ENCODE measurements around the gene TEKTIP1. TPM values are rescaled to one million over a fixed set of nuclear protein-coding genes. Genes with fewer than 3 reads are reported as not detected.

Gene TEKTIP1
- total RNA-seq, 1 donor from 2014 or later = not detected

GRCh38 chr19:3535981-3536380, 3.0 kb upstream of the TEKTIP1 start:
- TF ChIP-seq, protein P1, sequence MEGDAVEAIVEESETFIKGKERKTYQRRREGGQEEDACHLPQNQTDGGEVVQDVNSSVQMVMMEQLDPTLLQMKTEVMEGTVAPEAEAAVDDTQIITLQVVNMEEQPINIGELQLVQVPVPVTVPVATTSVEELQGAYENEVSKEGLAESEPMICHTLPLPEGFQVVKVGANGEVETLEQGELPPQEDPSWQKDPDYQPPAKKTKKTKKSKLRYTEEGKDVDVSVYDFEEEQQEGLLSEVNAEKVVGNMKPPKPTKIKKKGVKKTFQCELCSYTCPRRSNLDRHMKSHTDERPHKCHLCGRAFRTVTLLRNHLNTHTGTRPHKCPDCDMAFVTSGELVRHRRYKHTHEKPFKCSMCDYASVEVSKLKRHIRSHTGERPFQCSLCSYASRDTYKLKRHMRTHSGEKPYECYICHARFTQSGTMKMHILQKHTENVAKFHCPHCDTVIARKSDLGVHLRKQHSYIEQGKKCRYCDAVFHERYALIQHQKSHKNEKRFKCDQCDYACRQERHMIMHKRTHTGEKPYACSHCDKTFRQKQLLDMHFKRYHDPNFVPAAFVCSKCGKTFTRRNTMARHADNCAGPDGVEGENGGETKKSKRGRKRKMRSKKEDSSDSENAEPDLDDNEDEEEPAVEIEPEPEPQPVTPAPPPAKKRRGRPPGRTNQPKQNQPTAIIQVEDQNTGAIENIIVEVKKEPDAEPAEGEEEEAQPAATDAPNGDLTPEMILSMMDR (conservative IDR thresholded peaks at IDR 0.05; ENCODE audit: low read depth, low read length) = no peak
- DNase-seq (ENCODE audit: low read depth) = no peak
- no peak overlapping the region for H3K4me3 ChIP-seq (ENCODE audit: low read depth, low read length)

GRCh38 chr19:3536429-3537100, 2.4 kb upstream of the TEKTIP1 start:
- TF ChIP-seq, protein P1 (conservative IDR thresholded peaks at IDR 0.05; ENCODE audit: low read depth, low read length) = no peak
- no peak for DNase-seq (ENCODE audit: low read depth)
- H3K4me3 ChIP-seq (ENCODE audit: low read depth, low read length) = no peak overlapping the region

DNA sequence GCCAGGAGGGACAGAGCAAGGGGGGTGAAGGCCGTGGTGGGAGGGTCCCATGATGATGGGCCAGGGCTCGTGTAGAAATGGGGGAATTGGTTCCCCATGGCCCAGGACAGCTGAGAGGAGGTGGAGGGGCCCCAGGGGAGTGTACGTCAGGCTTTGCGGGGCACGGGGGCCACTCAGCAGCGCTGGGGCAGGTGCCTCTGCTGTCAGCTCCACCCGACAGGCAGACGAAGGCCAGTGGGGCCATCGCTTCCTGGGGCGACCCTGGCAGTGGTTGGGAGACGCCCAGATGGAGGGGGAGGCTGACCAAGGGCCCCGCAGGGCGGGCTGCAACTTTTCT, 1.9 kb upstream of the TEKTIP1 start:
- TF ChIP-seq, protein P1 (conservative IDR thresholded peaks at IDR 0.05; ENCODE audit: low read depth, low read length) = no peak
- DNase-seq (ENCODE audit: low read depth) = no peak
- H3K4me3 ChIP-seq (ENCODE audit: low read depth, low read length) = no peak overlapping the region

DNA sequence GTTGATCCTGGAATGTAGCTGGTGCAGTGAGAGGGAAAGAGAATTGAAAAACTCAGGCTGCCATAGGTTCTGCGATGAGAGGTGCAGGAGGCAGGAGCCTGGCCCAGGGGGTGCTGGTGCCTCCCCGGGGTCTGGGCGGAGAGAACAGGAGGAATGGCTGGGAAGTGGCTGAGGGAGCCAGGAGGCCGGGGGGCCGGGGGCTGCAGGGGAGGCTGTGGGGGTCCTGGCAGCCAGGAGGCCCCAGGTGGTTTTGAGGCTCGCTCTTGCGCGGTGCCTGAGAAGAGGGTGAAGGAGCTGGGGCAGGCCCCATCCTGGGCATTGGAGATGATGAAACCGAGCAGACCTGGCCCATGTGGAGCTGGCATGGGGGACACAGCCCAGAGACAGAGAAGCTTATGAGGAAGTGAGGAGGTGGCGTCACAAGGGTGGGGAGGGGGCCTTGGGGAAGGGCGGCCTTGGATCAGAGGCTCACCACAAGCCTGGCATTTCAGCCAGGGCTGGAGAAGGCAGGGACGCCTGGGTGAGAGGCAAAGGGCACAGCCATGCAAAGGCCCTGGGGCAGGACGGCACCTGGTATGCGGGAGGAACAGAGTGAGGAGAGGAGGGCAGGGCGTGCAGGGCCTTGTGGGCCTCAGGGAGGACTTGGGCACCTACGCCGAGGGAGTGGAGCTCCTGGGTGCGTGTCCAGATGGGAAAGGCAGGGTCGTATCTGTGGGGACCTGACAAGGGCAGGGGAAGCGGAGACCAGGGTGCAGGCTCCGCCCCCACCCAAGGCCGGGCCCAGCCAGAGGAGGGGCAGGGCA, 1.3 kb upstream of the TEKTIP1 start:
- no peak for DNase-seq (ENCODE audit: low read depth)
- H3K4me3 ChIP-seq (ENCODE audit: low read depth, low read length) = no peak overlapping the region
- TF ChIP-seq, protein P1 (conservative IDR thresholded peaks at IDR 0.05; ENCODE audit: low read depth, low read length) = no peak

GRCh38 chr19:3538258-3538929, 580 bp upstream of the TEKTIP1 start:
- no peak for DNase-seq (ENCODE audit: low read depth)
- H3K4me3 ChIP-seq (ENCODE audit: low read depth, low read length) = no peak overlapping the region
- TF ChIP-seq, protein P1 (conservative IDR thresholded peaks at IDR 0.05; ENCODE audit: low read depth, low read length) = no peak

- TF ChIP-seq, protein P1 (conservative IDR thresholded peaks at IDR 0.05; ENCODE audit: low read depth, low read length) = no peak
- no peak for DNase-seq (ENCODE audit: low read depth)
- no peak overlapping the region for H3K4me3 ChIP-seq (ENCODE audit: low read depth, low read length)
Observed at GRCh38 chr19:3539756-3540118, 763 bp downstream of the TEKTIP1 start.

All from epithelial cell of proximal tubule (primary cell).